Measurements from ENCODE around the gene URB2.
A peak's percentile ranks its signal among the peaks of the same experiment; 100 is the strongest.
"Not testable (repeated sequence)": the region's sequence is repeated elsewhere in the genome, so short reads cannot be mapped to it uniquely, and the experiment has no call there.

Gene URB2

GRCh38 chr1:229614701-229615100, 11.3 kb upstream of the URB2 start:
- no peak for DNase-seq (ENCODE audit: low spot score)

GRCh38 chr1:229617351-229618100, 8.5 kb upstream of the URB2 start:
- no peak for DNase-seq (ENCODE audit: low spot score)

- DNase-seq (ENCODE audit: low spot score), result no peak
These were observed 7.0 kb upstream of the URB2 start for GRCh38 chr1:229619002-229619401.

GRCh38 chr1:229619614-229620013, 6.4 kb upstream of the URB2 start:
- no peak for DNase-seq (ENCODE audit: low spot score)

GRCh38 chr1:229620876-229621275, 5.2 kb upstream of the URB2 start:
- DNase-seq (ENCODE audit: low spot score), result no peak

GRCh38 chr1:229621663-229622062, 4.4 kb upstream of the URB2 start:
- no peak for DNase-seq (ENCODE audit: low spot score)

- not testable (repeated sequence) for DNase-seq (ENCODE audit: low spot score)
These were observed 3.4 kb upstream of the URB2 start for GRCh38 chr1:229622641-229623120.

GRCh38 chr1:229623225-229623624, 2.8 kb upstream of the URB2 start:
- no peak for DNase-seq (ENCODE audit: low spot score)

- no peak for DNase-seq (ENCODE audit: low spot score)
These were observed 2.2 kb upstream of the URB2 start for GRCh38 chr1:229623838-229624237.

GRCh38 chr1:229624521-229625070, 1.5 kb upstream of the URB2 start:
- peak; percentile 18 for DNase-seq (ENCODE audit: low spot score)

GRCh38 chr1:229625071-229625914, 754 bp upstream of the URB2 start:
- peak; percentile 82 for DNase-seq (ENCODE audit: low spot score)

- no peak for DNase-seq (ENCODE audit: low spot score)
These were observed 956 bp downstream of the URB2 start for GRCh38 chr1:229627003-229627402.

- no peak for DNase-seq (ENCODE audit: low spot score)
These were observed 3.2 kb downstream of the URB2 start for GRCh38 chr1:229629261-229629660.

- no peak for DNase-seq (ENCODE audit: low spot score)
These were observed 5.1 kb downstream of the URB2 start for GRCh38 chr1:229631148-229631547.

- no peak for DNase-seq (ENCODE audit: low spot score)
These were observed 5.9 kb downstream of the URB2 start for GRCh38 chr1:229631966-229632365.

GRCh38 chr1:229636042-229636441, 10.0 kb downstream of the URB2 start:
- DNase-seq (ENCODE audit: low spot score), result no peak

GRCh38 chr1:229637746-229638145, 11.7 kb downstream of the URB2 start:
- DNase-seq (ENCODE audit: low spot score), result no peak

GRCh38 chr1:229640455-229640854, 14.4 kb downstream of the URB2 start:
- DNase-seq (ENCODE audit: low spot score), result no peak

- no peak for DNase-seq (ENCODE audit: low spot score)
These were observed 15.3 kb downstream of the URB2 start for GRCh38 chr1:229641306-229641705.

GRCh38 chr1:229642376-229642775, 16.3 kb downstream of the URB2 start:
- no peak for DNase-seq (ENCODE audit: low spot score)

GRCh38 chr1:229642970-229643369, 16.9 kb downstream of the URB2 start:
- no peak for DNase-seq (ENCODE audit: low spot score)

GRCh38 chr1:229643996-229644745, 18.1 kb downstream of the URB2 start:
- DNase-seq (ENCODE audit: low spot score), result no peak

Measured in HuH-7.5 (cell line).